Measurements from ENCODE around the gene BCL2L11.

The BCL2L11 gene

GRCh38 chr2:111167076-111167862 lies 46.6 kb downstream of the BCL2L11 start:
- DNase-seq (ENCODE audit: low read depth, low spot score) = no peak
- H3K9me3 ChIP-seq (ENCODE audit: control insufficient read depth, insufficient read depth, low read length) = no peaks in the 10 kb centered on the region
- H3K27me3 ChIP-seq (ENCODE audit: control insufficient read depth, insufficient read depth, low read length) = no peaks in the 10 kb centered on the region
- peaks cover 2% of the 10 kb centered on the region for H3K4me1 ChIP-seq (ENCODE audit: control insufficient read depth, insufficient read depth, low read length)
- WGBS (ENCODE audit: insufficient coverage, insufficient read length) = no CpG with 5 or more reads among the region's 9 CpGs
- no peak overlapping the region for H3K27ac ChIP-seq (ENCODE audit: low read length)
- peaks cover 4% of the 10 kb centered on the region for H3K36me3 ChIP-seq (ENCODE audit: control insufficient read depth, insufficient read depth, low read length)
- H3K4me3 ChIP-seq (ENCODE audit: low read length) = no peak overlapping the region

- no peak for DNase-seq (ENCODE audit: low read depth, low spot score)
- H3K4me3 ChIP-seq (ENCODE audit: low read length) = no peak overlapping the region
- H3K27me3 ChIP-seq (ENCODE audit: control insufficient read depth, insufficient read depth, low read length) = no peaks in the 10 kb centered on the region
- peaks cover 4% of the 10 kb centered on the region for H3K36me3 ChIP-seq (ENCODE audit: control insufficient read depth, insufficient read depth, low read length)
- H3K27ac ChIP-seq (ENCODE audit: low read length) = no peak overlapping the region
- H3K4me1 ChIP-seq (ENCODE audit: control insufficient read depth, insufficient read depth, low read length) = peaks cover 2% of the 10 kb centered on the region
- H3K9me3 ChIP-seq (ENCODE audit: control insufficient read depth, insufficient read depth, low read length) = no peaks in the 10 kb centered on the region
- no CpG with 5 or more reads among the region's 4 CpGs for WGBS (ENCODE audit: insufficient coverage, insufficient read length)
Observed at GRCh38 chr2:111167863-111168162, 47.1 kb downstream of the BCL2L11 start.

DNA sequence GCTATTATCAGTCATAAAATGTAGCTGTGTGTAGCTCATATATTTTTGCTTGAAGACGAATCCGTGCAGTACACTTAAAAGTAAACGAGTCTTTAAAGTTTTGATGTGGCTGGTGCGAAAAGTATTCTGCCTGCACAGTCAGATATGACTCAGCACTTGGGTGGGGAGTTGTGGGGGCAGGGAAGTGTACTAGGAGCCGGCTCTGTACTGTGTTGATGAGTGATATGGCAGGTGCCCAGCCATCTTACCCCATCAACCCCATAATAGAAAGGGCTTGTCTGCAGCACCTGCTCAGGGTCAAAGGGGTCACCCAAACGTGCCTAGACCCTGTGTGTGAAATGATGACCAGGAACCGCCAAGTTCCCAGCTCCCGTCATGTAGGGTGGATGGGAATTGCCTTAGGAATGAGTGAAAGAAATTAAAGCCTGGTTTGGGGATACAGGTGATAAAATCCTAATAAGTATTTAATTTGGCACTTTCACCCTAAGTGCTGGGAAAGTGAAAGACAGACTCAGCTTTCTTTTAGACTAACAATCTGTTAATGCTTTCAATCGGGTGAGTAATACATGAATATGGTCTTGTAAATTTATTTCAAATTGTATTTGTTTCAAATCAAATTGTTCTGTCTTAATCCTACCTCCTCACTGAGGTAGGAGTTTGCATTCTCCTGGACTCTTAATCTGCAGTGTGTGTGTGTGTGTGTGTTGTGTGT lies 48.0 kb downstream of the BCL2L11 start:
- H3K4me1 ChIP-seq (ENCODE audit: control insufficient read depth, insufficient read depth, low read length) = no peaks in the 10 kb centered on the region; the same call in 1 of the 2 replicates
- H3K27ac ChIP-seq (ENCODE audit: low read length) = no peak overlapping the region
- no CpG with 5 or more reads among the region's 9 CpGs for WGBS (ENCODE audit: insufficient coverage, insufficient read length)
- no peak for DNase-seq (ENCODE audit: low read depth, low spot score)
- no peaks in the 10 kb centered on the region for H3K27me3 ChIP-seq (ENCODE audit: control insufficient read depth, insufficient read depth, low read length)
- peaks cover 4% of the 10 kb centered on the region for H3K36me3 ChIP-seq (ENCODE audit: control insufficient read depth, insufficient read depth, low read length)
- H3K9me3 ChIP-seq (ENCODE audit: control insufficient read depth, insufficient read depth, low read length) = no peaks in the 10 kb centered on the region
- H3K4me3 ChIP-seq (ENCODE audit: low read length) = no peak overlapping the region

- Histone ChIP-seq H3K4me1 (ENCODE audit: control insufficient read depth, insufficient read depth, low read length) (no peaks in the 10 kb centered on the region; the same call in 1 of the 2 replicates), H3K36me3 (ENCODE audit: control insufficient read depth, insufficient read depth, low read length) (peaks cover 4% of the 10 kb centered on the region), H3K27me3 (ENCODE audit: control insufficient read depth, insufficient read depth, low read length) (no peaks in the 10 kb centered on the region), H3K4me3 (ENCODE audit: low read length) (no peak overlapping the region), H3K9me3 (ENCODE audit: control insufficient read depth, insufficient read depth, low read length) (no peaks in the 10 kb centered on the region), H3K27ac (ENCODE audit: low read length) (no peak overlapping the region)
- no peak for DNase-seq (ENCODE audit: low read depth, low spot score)
- no CpG with 5 or more reads among the region's 2 CpGs for WGBS (ENCODE audit: insufficient coverage, insufficient read length)
Observed at GRCh38 chr2:111169268-111169667, 48.6 kb downstream of the BCL2L11 start.

DNA sequence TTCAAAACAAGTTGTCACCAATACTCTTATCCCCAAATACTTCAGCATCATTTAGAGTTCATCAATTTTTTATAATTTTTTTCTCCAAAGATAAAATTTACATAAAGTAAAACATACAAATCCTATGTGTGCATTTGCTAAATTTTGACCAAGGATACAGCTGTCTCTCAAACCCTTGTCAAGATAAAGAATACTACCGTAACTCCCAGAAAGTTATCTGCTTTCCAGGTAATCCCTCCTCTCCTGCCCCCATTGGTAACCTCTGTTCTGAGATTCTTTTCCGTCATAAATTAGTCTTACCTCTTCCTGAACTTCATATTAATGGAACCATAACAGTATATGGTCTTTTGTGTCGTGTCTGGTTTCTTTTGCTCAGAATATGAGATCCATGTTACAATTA lies 49.2 kb downstream of the BCL2L11 start:
- no peaks in the 10 kb centered on the region; the same call in 1 of the 2 replicates for H3K4me1 ChIP-seq (ENCODE audit: control insufficient read depth, insufficient read depth, low read length)
- no peaks in the 10 kb centered on the region for H3K27me3 ChIP-seq (ENCODE audit: control insufficient read depth, insufficient read depth, low read length)
- H3K36me3 ChIP-seq (ENCODE audit: control insufficient read depth, insufficient read depth, low read length) = peaks cover 4% of the 10 kb centered on the region
- no peak overlapping the region for H3K4me3 ChIP-seq (ENCODE audit: low read length)
- H3K27ac ChIP-seq (ENCODE audit: low read length) = no peak overlapping the region
- no CpG with 5 or more reads among the region's 3 CpGs for WGBS (ENCODE audit: insufficient coverage, insufficient read length)
- DNase-seq (ENCODE audit: low read depth, low spot score) = no peak
- no peaks in the 10 kb centered on the region for H3K9me3 ChIP-seq (ENCODE audit: control insufficient read depth, insufficient read depth, low read length)

DNA sequence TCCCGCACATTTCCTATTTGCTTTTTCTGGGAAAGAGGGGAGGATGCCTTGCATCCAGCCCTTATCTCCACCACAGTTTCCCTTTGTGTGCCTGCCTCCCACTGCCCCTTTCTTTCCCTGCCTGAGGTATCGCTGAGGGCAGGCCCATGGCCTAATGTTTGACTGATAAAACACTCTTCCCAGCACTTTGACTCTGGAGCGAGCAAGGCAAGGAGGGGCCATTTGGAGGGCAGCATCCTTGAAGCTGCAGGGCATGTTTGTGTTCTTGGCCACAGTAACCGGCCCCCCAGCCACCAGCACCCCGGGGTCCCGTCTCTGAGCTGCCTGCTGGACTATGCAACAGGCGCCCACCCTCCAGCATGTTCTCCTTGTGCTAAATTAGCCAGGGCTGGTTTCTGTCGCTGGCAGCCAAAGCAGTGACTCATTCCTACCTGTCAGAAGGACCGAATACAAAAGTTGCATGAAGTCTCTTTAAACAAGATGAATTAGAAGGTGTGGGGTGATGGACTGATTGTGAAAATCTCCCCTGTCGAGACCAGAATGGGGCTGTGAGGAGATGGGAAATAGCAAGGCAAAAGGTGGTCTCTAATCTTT lies 50.7 kb downstream of the BCL2L11 start:
- DNase-seq (ENCODE audit: low read depth, low spot score) = no peak
- H3K36me3 ChIP-seq (ENCODE audit: control insufficient read depth, insufficient read depth, low read length) = no peaks in the 10 kb centered on the region
- whole genome bisulfite sequencing (ENCODE audit: insufficient coverage, insufficient read length) = no CpG with 5 or more reads among the region's 10 CpGs
- H3K9me3 ChIP-seq (ENCODE audit: control insufficient read depth, insufficient read depth, low read length) = no peaks in the 10 kb centered on the region
- no peaks in the 10 kb centered on the region for H3K4me1 ChIP-seq (ENCODE audit: control insufficient read depth, insufficient read depth, low read length)
- H3K27me3 ChIP-seq (ENCODE audit: control insufficient read depth, insufficient read depth, low read length) = no peaks in the 10 kb centered on the region
- no peak overlapping the region for H3K27ac ChIP-seq (ENCODE audit: low read length)
- H3K4me3 ChIP-seq (ENCODE audit: low read length) = no peak overlapping the region

- H3K4me3 ChIP-seq (ENCODE audit: low read length) = no peak overlapping the region
- no peaks in the 10 kb centered on the region for H3K27me3 ChIP-seq (ENCODE audit: control insufficient read depth, insufficient read depth, low read length)
- WGBS (ENCODE audit: insufficient coverage, insufficient read length) = no CpG with 5 or more reads among the region's 5 CpGs
- no peaks in the 10 kb centered on the region for H3K9me3 ChIP-seq (ENCODE audit: control insufficient read depth, insufficient read depth, low read length)
- H3K27ac ChIP-seq (ENCODE audit: low read length) = no peak overlapping the region
- DNase-seq (ENCODE audit: low read depth, low spot score) = no peak
- H3K4me1 ChIP-seq (ENCODE audit: control insufficient read depth, insufficient read depth, low read length) = no peaks in the 10 kb centered on the region
- H3K36me3 ChIP-seq (ENCODE audit: control insufficient read depth, insufficient read depth, low read length) = no peaks in the 10 kb centered on the region
Observed at GRCh38 chr2:111172666-111173065, 52.0 kb downstream of the BCL2L11 start.

DNA sequence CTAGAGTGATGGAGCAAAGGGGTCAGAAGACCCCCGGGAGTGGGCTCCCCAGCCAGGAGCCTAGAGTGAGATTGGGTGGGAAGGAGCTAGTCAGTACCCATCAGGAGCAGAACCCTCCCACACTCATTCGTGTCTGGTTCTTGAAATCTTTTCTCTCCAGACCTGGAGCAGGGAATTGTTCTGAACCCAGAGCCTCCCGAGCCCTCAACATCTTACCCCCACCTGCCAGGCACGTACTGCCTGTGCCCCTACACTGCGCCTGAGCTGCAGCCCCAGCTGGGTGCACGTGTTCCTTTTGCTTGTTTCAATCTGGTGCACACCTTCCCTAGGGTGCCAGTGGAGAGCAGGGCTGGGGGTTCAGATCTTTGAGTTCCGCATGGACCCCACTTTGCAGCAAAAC lies 52.6 kb downstream of the BCL2L11 start:
- no CpG with 5 or more reads among the region's 7 CpGs for WGBS (ENCODE audit: insufficient coverage, insufficient read length)
- no peaks in the 10 kb centered on the region for H3K36me3 ChIP-seq (ENCODE audit: control insufficient read depth, insufficient read depth, low read length)
- DNase-seq (ENCODE audit: low read depth, low spot score) = no peak
- H3K9me3 ChIP-seq (ENCODE audit: control insufficient read depth, insufficient read depth, low read length) = no peaks in the 10 kb centered on the region
- no peaks in the 10 kb centered on the region for H3K4me1 ChIP-seq (ENCODE audit: control insufficient read depth, insufficient read depth, low read length)
- no peak overlapping the region for H3K4me3 ChIP-seq (ENCODE audit: low read length)
- no peak overlapping the region for H3K27ac ChIP-seq (ENCODE audit: low read length)
- no peaks in the 10 kb centered on the region for H3K27me3 ChIP-seq (ENCODE audit: control insufficient read depth, insufficient read depth, low read length)

DNA sequence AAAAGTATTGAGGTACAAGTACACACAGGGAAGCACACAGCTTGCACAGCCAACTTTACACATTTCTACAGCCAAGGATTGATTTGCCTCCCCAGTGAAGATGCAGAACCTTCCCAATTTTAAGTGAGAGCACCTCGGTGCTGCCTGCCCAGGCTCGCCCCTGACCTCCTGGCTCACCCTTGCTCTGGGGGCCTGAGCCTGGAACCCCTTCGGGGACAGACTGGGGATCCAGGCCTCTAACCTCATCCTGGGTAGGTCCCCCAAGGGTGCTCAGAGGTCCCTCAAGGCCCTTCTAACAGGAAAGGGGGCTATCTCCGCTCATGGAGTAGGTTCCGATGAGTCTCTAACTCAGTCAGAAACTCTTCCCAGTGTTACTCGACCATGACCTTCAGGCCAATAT lies 53.1 kb downstream of the BCL2L11 start:
- no peak for DNase-seq (ENCODE audit: low read depth, low spot score)
- Histone ChIP-seq H3K4me1 (ENCODE audit: control insufficient read depth, insufficient read depth, low read length) (no peaks in the 10 kb centered on the region), H3K9me3 (ENCODE audit: control insufficient read depth, insufficient read depth, low read length) (no peaks in the 10 kb centered on the region), H3K27me3 (ENCODE audit: control insufficient read depth, insufficient read depth, low read length) (no peaks in the 10 kb centered on the region), H3K4me3 (ENCODE audit: low read length) (no peak overlapping the region), H3K36me3 (ENCODE audit: control insufficient read depth, insufficient read depth, low read length) (no peaks in the 10 kb centered on the region), H3K27ac (ENCODE audit: low read length) (no peak overlapping the region)
- WGBS (ENCODE audit: insufficient coverage, insufficient read length) = no CpG with 5 or more reads among the region's 6 CpGs

DNA sequence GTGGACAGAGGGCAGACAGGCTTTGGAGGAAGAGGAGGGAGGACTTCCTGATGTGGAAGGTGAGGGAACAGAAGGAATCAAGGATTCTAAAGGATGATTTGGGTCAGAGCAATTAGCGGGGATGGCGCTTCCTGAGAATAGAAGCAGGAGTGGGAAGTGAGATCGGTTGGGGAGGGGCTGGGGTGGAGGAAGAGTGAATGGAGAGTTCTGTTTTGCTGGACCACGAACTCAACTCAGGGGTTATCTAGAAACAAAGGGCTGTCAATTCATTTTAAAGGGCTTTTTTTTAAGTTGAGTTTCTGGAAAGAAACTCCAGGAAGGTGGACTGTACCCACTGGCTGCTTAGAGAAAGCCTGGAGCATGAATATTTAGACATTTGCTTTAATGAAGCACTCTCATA lies 54.9 kb downstream of the BCL2L11 start:
- DNase-seq (ENCODE audit: low read depth, low spot score) = no peak
- Histone ChIP-seq H3K4me1 (ENCODE audit: control insufficient read depth, insufficient read depth, low read length) (no peaks in the 10 kb centered on the region), H3K36me3 (ENCODE audit: control insufficient read depth, insufficient read depth, low read length) (no peaks in the 10 kb centered on the region), H3K27ac (ENCODE audit: low read length) (no peak overlapping the region), H3K27me3 (ENCODE audit: control insufficient read depth, insufficient read depth, low read length) (no peaks in the 10 kb centered on the region), H3K9me3 (ENCODE audit: control insufficient read depth, insufficient read depth, low read length) (no peaks in the 10 kb centered on the region), H3K4me3 (ENCODE audit: low read length) (no peak overlapping the region)
- WGBS (ENCODE audit: insufficient coverage, insufficient read length) = no CpG with 5 or more reads among the region's 4 CpGs

Measured in iPS DF 6.9 (cell line).